ENCODE results near the gene WEE2.
"Not testable (repeated sequence)": the region's sequence is repeated elsewhere in the genome, so short reads cannot be mapped to it uniquely, and the experiment has no call there.

The WEE2 gene

GRCh38 chr7:141688043-141688442, 20.1 kb upstream of the WEE2 start:
- no peak for DNase-seq (ENCODE audit: low read depth in 2 of 2)
- no peak for TF ChIP-seq CTCF (IDR thresholded peaks at IDR 0.05; ENCODE audit: low read depth, low read length)
- no peak overlapping the region for H3K4me3 ChIP-seq (replicated peaks in 1 of 2; ENCODE audit: low read depth in 2 of 2, low read length in 2 of 2)

- DNase-seq (ENCODE audit: low read depth in 2 of 2); H3K4me3 ChIP-seq (replicated peaks in 1 of 2; ENCODE audit: low read depth in 2 of 2, low read length in 2 of 2): not testable (repeated sequence)
Observed at GRCh38 chr7:141689072-141689825, 18.9 kb upstream of the WEE2 start.

DNA sequence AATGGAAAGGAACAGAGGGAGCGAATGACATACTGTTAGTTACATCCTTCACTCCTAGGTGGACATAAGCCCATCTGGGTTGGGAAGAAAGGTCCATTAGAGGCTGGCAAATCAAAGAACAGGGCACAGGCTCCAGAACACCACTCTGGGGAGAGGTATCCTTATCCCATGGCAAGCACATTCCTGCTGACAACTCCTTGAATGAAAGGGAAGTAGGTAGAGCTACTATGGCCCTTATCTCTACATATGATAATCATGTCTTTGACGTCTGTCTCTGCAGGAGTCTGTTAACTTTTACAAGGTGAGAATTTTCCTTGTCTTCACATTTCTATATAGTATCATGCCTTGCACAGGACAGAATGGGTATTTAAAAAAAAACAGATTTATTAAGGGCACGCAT, 16.6 kb upstream of the WEE2 start:
- H3K4me3 ChIP-seq (replicated peaks in 1 of 2; ENCODE audit: low read depth in 2 of 2, low read length in 2 of 2): no peak overlapping the region
- no peak for TF ChIP-seq CTCF (IDR thresholded peaks at IDR 0.05; ENCODE audit: low read depth, low read length)
- no peak for DNase-seq (ENCODE audit: low read depth in 2 of 2)

- H3K4me3 ChIP-seq (replicated peaks in 1 of 2; ENCODE audit: low read depth in 2 of 2, low read length in 2 of 2): no peak overlapping the region
- no peak for TF ChIP-seq CTCF (IDR thresholded peaks at IDR 0.05; ENCODE audit: low read depth, low read length)
- no peak for DNase-seq (ENCODE audit: low read depth in 2 of 2)
Observed at GRCh38 chr7:141691961-141692360, 16.2 kb upstream of the WEE2 start.

DNA sequence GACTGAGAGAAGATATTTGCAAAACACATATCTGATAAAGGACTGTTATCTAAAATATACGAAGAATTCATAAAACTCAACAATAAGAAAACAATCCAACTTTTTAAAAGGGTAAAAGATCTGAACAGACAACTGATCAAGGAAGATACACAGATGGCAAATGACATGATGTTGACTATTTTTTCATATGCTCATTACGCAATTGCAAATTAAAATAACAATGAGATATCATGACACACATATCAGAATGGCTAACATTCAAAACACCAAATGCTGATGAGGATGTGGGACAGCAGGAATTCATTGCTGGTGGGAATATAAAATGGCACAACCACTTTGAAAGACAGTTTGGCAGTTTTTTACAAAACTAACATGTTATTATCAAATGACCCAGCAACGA, 15.1 kb upstream of the WEE2 start:
- no peak for TF ChIP-seq CTCF (IDR thresholded peaks at IDR 0.05; ENCODE audit: low read depth, low read length)
- no peak for DNase-seq (ENCODE audit: low read depth in 2 of 2)
- no peak overlapping the region for H3K4me3 ChIP-seq (replicated peaks in 1 of 2; ENCODE audit: low read depth in 2 of 2, low read length in 2 of 2)

GRCh38 chr7:141695803-141696289, 12.3 kb upstream of the WEE2 start:
- DNase-seq (ENCODE audit: low read depth in 2 of 2): no peak
- H3K4me3 ChIP-seq (replicated peaks in 1 of 2; ENCODE audit: low read depth in 2 of 2, low read length in 2 of 2): no peak overlapping the region
- TF ChIP-seq CTCF (IDR thresholded peaks at IDR 0.05; ENCODE audit: low read depth, low read length): no peak

DNA sequence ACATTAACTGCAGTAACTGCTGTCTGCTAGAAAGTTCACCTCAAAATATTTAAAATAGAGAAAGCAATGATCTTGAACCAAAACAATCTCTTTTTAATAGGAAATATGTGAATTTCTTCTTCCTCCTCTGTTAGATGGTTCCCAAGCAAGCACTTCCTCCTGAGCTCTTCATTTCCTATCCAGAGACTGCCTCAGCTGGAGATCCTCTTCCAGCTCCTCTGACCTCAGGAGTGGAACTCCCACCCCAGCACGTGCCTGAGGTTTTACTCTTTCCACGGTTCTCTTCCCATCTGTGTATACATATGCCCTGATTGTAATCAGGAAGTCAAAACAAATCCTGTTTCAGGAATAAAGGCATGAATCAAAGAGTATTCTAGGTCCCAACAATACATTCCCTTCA, 11.8 kb upstream of the WEE2 start:
- no peak for DNase-seq (ENCODE audit: low read depth in 2 of 2)
- H3K4me3 ChIP-seq (replicated peaks in 1 of 2; ENCODE audit: low read depth in 2 of 2, low read length in 2 of 2): no peak overlapping the region
- no peak for TF ChIP-seq CTCF (IDR thresholded peaks at IDR 0.05; ENCODE audit: low read depth, low read length)

All from cardiac fibroblast (primary cell).